OCI-LY7 (cell line): ENCODE data around the gene ZBP1.

Experiments
- EZH2phosphoT487 ChIP-seq: fragments of 200-600 bp; sonication (generic); IDR thresholded peaks from 2 replicates; pipeline ENCODE4 v1.6.1; 2018; ENCODE audit warnings: low read depth, borderline replicate concordance, mild to moderate bottlenecking, mixed run types, antibody characterized with exemption, low read length, moderate library complexity, mixed read lengths
- TF ChIP-seq, protein P1 (sequence below): fragments of 200-600 bp; sonication (generic); conservative IDR thresholded peaks from 2 replicates; pipeline ENCODE4 v1.5.1; 2014; ENCODE audit warnings: mild to moderate bottlenecking, antibody characterized with exemption, low read length, moderate library complexity, mixed read lengths

DNA sequence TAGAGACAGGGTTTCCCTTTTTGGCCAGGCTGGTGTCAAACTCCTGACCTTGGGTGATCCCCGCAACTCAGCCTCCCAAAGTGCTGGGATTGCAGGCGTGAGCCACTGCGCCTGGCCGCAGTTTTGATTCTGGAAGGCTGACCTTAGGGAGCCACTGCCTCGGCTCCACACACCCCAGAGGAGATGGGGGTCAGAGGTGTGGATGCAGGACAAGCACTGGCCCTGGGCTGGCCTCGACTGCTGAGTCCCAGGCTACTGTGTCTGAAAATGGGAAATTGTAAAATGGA lies 1.5 kb downstream of the ZBP1 start:
- TF ChIP-seq, protein P1, sequence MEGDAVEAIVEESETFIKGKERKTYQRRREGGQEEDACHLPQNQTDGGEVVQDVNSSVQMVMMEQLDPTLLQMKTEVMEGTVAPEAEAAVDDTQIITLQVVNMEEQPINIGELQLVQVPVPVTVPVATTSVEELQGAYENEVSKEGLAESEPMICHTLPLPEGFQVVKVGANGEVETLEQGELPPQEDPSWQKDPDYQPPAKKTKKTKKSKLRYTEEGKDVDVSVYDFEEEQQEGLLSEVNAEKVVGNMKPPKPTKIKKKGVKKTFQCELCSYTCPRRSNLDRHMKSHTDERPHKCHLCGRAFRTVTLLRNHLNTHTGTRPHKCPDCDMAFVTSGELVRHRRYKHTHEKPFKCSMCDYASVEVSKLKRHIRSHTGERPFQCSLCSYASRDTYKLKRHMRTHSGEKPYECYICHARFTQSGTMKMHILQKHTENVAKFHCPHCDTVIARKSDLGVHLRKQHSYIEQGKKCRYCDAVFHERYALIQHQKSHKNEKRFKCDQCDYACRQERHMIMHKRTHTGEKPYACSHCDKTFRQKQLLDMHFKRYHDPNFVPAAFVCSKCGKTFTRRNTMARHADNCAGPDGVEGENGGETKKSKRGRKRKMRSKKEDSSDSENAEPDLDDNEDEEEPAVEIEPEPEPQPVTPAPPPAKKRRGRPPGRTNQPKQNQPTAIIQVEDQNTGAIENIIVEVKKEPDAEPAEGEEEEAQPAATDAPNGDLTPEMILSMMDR: no peak
- TF ChIP-seq EZH2phosphoT487: no peak
